Endothelial cell of umbilical vein (primary cell): ENCODE data around the gene SLITRK3. TPM values are rescaled to one million over a fixed set of nuclear protein-coding genes. Genes with fewer than 3 reads are reported as not detected.

ENCODE experiments used
- BruUV-seq: library from RNA; stranded (reverse); fragments of 400-500 nt; replicated peaks from 2 replicates; lab custom pipeline; 2021; lab: Mats Ljungman, UMichigan
- CTCF ChIA-PET: fragments of 300-600, 350-600 bp; sonication (Branson Sonifier 250); formaldehyde crosslinking; loops from one replicate; lab custom pipeline; 2021; ENCODE audit warnings: antibody characterized with exemption, inconsistent platforms; lab: Charles Lee
- POLR2A ChIA-PET: fragments of 300-600, 350-600 bp; sonication (Branson Sonifier 250); formaldehyde crosslinking; loops from one replicate; lab custom pipeline; 2021; ENCODE audit warnings: antibody characterized with exemption, inconsistent platforms; lab: Charles Lee
- DNase-seq: peaks from one replicate; pipeline ENCODE4 v3.0.0-alpha.2; 2011; ENCODE audit warnings: low read depth, low spot score
- FAIRE-seq: peaks from 2 replicates; lab custom pipeline; 2011; peaks lifted over from hg19 to GRCh38; lab: Jason Lieb, UNC
- H2AFZ ChIP-seq: 2 replicates; pipeline ENCODE4 v1.6.0; 2012; ENCODE audit warnings: low read depth, low read length, control low read depth, inconsistent platforms
- H3K27ac ChIP-seq: 2 replicates; pipeline ENCODE4 v1.5.1; 2011; ENCODE audit warnings: low read depth, mild to moderate bottlenecking, control low read depth, low read length, moderate library complexity; ENCODE audit not compliant: insufficient read depth
- H3K27me3 ChIP-seq, 2 experiments: 2 replicates each; pipeline versions ENCODE4 v1.6.0 to v1.6.1; 2011; ENCODE audit warnings: low read length in 2 of 2, mixed read lengths in 1 of 2; ENCODE audit not compliant: control insufficient read depth in 2 of 2, insufficient read depth in 2 of 2
- H3K36me3 ChIP-seq, 2 experiments: 2 replicates in 1 of 2; 3 replicates in 1 of 2; pipeline ENCODE4 v1.5.1; 2011; ENCODE audit warnings: low read length in 2 of 2, mild to moderate bottlenecking in 1 of 2, moderate library complexity in 1 of 2; ENCODE audit not compliant: control insufficient read depth in 2 of 2, insufficient read depth in 2 of 2; ENCODE audit errors: extremely low read depth in 1 of 2
- H3K4me1 ChIP-seq: 3 replicates; pipeline ENCODE4 v1.5.1; 2011; ENCODE audit warnings: mild to moderate bottlenecking, low read length; ENCODE audit not compliant: control insufficient read depth, insufficient read depth; ENCODE audit errors: extremely low read depth
- H3K4me2 ChIP-seq: 2 replicates; pipeline ENCODE4 v1.6.1; 2011; ENCODE audit warnings: low read length, control low read depth, mixed read lengths; ENCODE audit not compliant: insufficient read depth
- H3K4me3 ChIP-seq, 3 experiments: fragments of 200-600 bp in 1 of 3; sonication (generic), shearing (Covaris generic) in 1 of 3; replicated peaks in 1 of 3; 2 replicates each; pipeline ENCODE4 v1.5.1; 2011 to 2016; ENCODE audit warnings: control low read depth in 3 of 3, low read length in 3 of 3, mild to moderate bottlenecking in 2 of 3, inconsistent platforms in 1 of 3, low read depth in 1 of 3, moderate library complexity in 1 of 3; ENCODE audit not compliant: insufficient read depth in 1 of 3
- H3K79me2 ChIP-seq: 2 replicates; pipeline ENCODE4 v1.6.0; 2012; ENCODE audit warnings: low read length, inconsistent platforms; ENCODE audit not compliant: control insufficient read depth, insufficient read depth
- H3K9ac ChIP-seq: replicated peaks from 2 replicates; pipeline ENCODE3; 2011; ENCODE audit warnings: low read length, control low read depth; ENCODE audit not compliant: insufficient read depth; ENCODE audit errors: extremely low read depth
- H3K9me1 ChIP-seq: replicated peaks from 3 replicates; pipeline ENCODE4 v1.6.0; 2011; ENCODE audit warnings: mild to moderate bottlenecking, low read length; ENCODE audit not compliant: control insufficient read depth, insufficient read depth; ENCODE audit errors: extremely low read depth
- H3K9me3 ChIP-seq: replicated peaks from 2 replicates; pipeline ENCODE4 v1.5.1; 2012; ENCODE audit warnings: low read length, inconsistent platforms; ENCODE audit not compliant: control insufficient read depth, insufficient read depth
- H4K20me1 ChIP-seq: replicated peaks from 2 replicates; pipeline ENCODE3; 2011; ENCODE audit warnings: mild to moderate bottlenecking, low read length; ENCODE audit not compliant: control insufficient read depth, insufficient read depth; ENCODE audit errors: extremely low read depth
- EZH2 ChIP-seq: IDR thresholded peaks from 2 replicates; pipeline ENCODE4 v1.6.1; 2012; ENCODE audit warnings: borderline replicate concordance, low read depth, mild to moderate bottlenecking, moderate library complexity, low read length, inconsistent platforms; ENCODE audit not compliant: severe bottlenecking
- FOS ChIP-seq: IDR thresholded peaks from 2 replicates; pipeline ENCODE4 v1.6.1; 2011; ENCODE audit warnings: mild to moderate bottlenecking, low read length, moderate library complexity, borderline replicate concordance; ENCODE audit not compliant: insufficient read depth
- GATA2 ChIP-seq: IDR thresholded peaks from 2 replicates; pipeline ENCODE4 v1.7.0; 2011; ENCODE audit warnings: low read depth, mild to moderate bottlenecking, moderate library complexity, mixed read lengths, low read length; ENCODE audit not compliant: insufficient read length, insufficient read depth
- JUN ChIP-seq: IDR thresholded peaks from 2 replicates; pipeline ENCODE4 v1.6.1; 2011; ENCODE audit warnings: borderline replicate concordance, low read depth; ENCODE audit not compliant: insufficient read length, insufficient read depth
- MYC ChIP-seq: IDR thresholded peaks from one replicate; pipeline ENCODE4 v1.6.1; 2011; ENCODE audit warnings: mild to moderate bottlenecking, low read depth, low read length
- POLR2A ChIP-seq: IDR thresholded peaks from 2 replicates; pipeline ENCODE4 v1.6.1; 2012; ENCODE audit warnings: low read depth, mild to moderate bottlenecking, control low read depth, low read length
- POLR2AphosphoS5 ChIP-seq: IDR thresholded peaks from 2 replicates; pipeline ENCODE4 v1.6.1; 2012; ENCODE audit warnings: low read depth, mild to moderate bottlenecking, control low read depth, low read length, moderate library complexity; ENCODE audit not compliant: insufficient read depth
- dilution Hi-C: fragments of 300-500 bp; cut with MboI; formaldehyde crosslinking; loops from one replicate; pipeline ENCODE4 v1.15.0; 2019; ENCODE audit warnings: low sequenced_read_pairs; ENCODE audit not compliant: extremely low pct_ligation_motif_present
- intact Hi-C: fragments of 100-400 bp; cut with micrococcal nuclease; formaldehyde crosslinking; loops from one replicate; pipeline ENCODE4 v1.10.0; 2022
- polyA plus RNA-seq, 4 experiments: library from polyadenylated mRNA; depleted of rRNA in 3 of 4; stranded (reverse) in 3 of 4; unstranded in 1 of 4; fragments of >200 nt; gene quantifications; 2 replicates each; pipeline versions ENCODE4 v1.2.1 to v1.2.3, GENCODE V29; 2011 to 2012; ENCODE audit warnings: missing spikeins in 1 of 4
- total RNA-seq: library from RNA; stranded (reverse); gene quantifications from 2 replicates; pipeline ENCODE4 v1.2.3, GENCODE V29; 2021
- TF ChIP-seq, protein P1 (sequence below): IDR thresholded peaks from 2 replicates; pipeline ENCODE4 v1.6.1; 2011; ENCODE audit not compliant: insufficient read depth, insufficient read length
- TF ChIP-seq, protein P2 (sequence below), 2 donors: IDR thresholded peaks; 1 replicate in 1 of 2; 2 replicates in 1 of 2; pipeline ENCODE4 v1.5.1; 2011; ENCODE audit warnings: low read length in 2 of 2, mild to moderate bottlenecking in 2 of 2, moderate library complexity in 2 of 2, control low read depth in 1 of 2, inconsistent platforms in 1 of 2, low read depth in 1 of 2; ENCODE audit not compliant: insufficient read depth in 1 of 2; ENCODE audit errors: extremely low read depth in 1 of 2

SLITRK3 gene
- total and polyA plus RNA-seq, 2 donors (not counting 3 experiments of a cell fraction or from before 2014, with no cell fraction given): not detected

DNA sequence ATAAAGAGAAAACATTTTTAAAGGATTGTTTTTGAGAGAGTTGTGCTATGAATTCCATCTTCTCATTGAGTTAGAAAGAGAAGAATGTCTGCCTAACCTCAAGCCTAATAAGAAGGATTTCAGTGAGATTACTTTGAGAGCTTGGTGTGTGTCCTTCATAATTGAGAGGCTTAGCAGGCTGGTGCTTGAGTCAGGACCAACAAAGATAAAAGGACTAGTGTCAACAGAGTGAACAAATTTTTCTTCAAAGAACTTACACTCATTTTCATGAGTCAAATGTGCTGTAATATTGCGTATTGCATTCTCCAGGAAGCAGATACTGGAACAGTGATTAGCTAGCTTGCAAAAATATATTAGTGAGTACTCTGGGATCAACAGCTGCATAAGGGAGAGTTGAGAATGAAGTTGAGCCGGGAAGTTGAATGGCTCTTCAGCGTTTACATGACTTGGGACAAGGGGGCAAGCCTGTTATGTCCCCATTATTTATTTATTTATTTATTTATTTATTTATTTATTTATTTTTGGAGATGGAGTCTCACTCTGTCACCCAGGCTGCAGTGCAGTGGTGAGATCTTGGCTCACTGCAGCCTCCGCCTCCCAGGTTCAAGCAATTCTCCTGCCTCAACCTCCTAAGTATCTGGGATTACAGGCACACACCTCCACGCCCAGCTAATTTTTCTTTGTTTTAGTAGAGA, 37.5 kb upstream of the SLITRK3 start:
- H3K4me3 ChIP-seq: no peak overlapping the region
- H3K9ac ChIP-seq: no peak overlapping the region
- BruUV-seq: no TSS peak
- H3K79me2 ChIP-seq: no peaks in the 10 kb centered on the region
- H2AFZ ChIP-seq: no peak overlapping the region
- no peaks in the 10 kb centered on the region for H3K4me1 ChIP-seq
- POLR2A ChIA-PET: no interaction called here
- no peaks in the 10 kb centered on the region for H3K36me3 ChIP-seq
- H3K9me1 ChIP-seq: no peaks in the 10 kb centered on the region
- H3K27ac ChIP-seq: no peak overlapping the region
- no peaks in the 10 kb centered on the region for H3K9me3 ChIP-seq
- H3K27me3 ChIP-seq: no peaks in the 10 kb centered on the region
- CTCF ChIA-PET: no interaction called here
- no peak for FAIRE-seq
- H3K4me2 ChIP-seq: no peak overlapping the region
- no peak for DNase-seq
- dilution Hi-C loops (no loop called here), intact Hi-C loops (no loop called here)
- TF ChIP-seq POLR2A (no peak), JUN (no peak), POLR2AphosphoS5 (no peak), EZH2 (no peak), FOS (no peak), GATA2 (no peak), MYC (no peak)
- TF ChIP-seq, protein P1, sequence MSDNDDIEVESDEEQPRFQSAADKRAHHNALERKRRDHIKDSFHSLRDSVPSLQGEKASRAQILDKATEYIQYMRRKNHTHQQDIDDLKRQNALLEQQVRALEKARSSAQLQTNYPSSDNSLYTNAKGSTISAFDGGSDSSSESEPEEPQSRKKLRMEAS: no peak
- TF ChIP-seq, protein P2, sequence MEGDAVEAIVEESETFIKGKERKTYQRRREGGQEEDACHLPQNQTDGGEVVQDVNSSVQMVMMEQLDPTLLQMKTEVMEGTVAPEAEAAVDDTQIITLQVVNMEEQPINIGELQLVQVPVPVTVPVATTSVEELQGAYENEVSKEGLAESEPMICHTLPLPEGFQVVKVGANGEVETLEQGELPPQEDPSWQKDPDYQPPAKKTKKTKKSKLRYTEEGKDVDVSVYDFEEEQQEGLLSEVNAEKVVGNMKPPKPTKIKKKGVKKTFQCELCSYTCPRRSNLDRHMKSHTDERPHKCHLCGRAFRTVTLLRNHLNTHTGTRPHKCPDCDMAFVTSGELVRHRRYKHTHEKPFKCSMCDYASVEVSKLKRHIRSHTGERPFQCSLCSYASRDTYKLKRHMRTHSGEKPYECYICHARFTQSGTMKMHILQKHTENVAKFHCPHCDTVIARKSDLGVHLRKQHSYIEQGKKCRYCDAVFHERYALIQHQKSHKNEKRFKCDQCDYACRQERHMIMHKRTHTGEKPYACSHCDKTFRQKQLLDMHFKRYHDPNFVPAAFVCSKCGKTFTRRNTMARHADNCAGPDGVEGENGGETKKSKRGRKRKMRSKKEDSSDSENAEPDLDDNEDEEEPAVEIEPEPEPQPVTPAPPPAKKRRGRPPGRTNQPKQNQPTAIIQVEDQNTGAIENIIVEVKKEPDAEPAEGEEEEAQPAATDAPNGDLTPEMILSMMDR (IDR thresholded peaks at IDR 0.05; ENCODE audit: extremely low read depth in 1 of 2, insufficient read depth in 1 of 2, low read depth in 1 of 2, low read length in 2 of 2): no peak
- H4K20me1 ChIP-seq: no peaks in the 10 kb centered on the region
